GM21529 (cell line): ENCODE results near the gene ATF1.
A peak's percentile ranks its signal among the peaks of the same experiment; 100 is the strongest.

Experiments
- ATAC-seq: cut with Tn5 transposase; IDR thresholded peaks from one replicate; pipeline ENCODE4 v1.9.1; 2021; ENCODE audit not compliant: unreplicated experiment

Gene ATF1

GRCh38 chr12:50763639-50764285, at the start of gene ATF1:
TSS of gene ATF1 (plus strand) at chr12:50764101. CDS start at chr12:50780146, 16,045 bp downstream.
- ATAC-seq: peak; percentile 71

GRCh38 chr12:50715174-50715573, 48.7 kb upstream of the ATF1 start:
- ATAC-seq: no peak

GRCh38 chr12:50718760-50719159, 45.1 kb upstream of the ATF1 start:
- ATAC-seq: no peak

- no peak for ATAC-seq
Observed at GRCh38 chr12:50720085-50720484, 43.8 kb upstream of the ATF1 start.

GRCh38 chr12:50720501-50720900, 43.4 kb upstream of the ATF1 start:
- no peak for ATAC-seq

GRCh38 chr12:50723865-50724264, 40.0 kb upstream of the ATF1 start:
- no peak for ATAC-seq

GRCh38 chr12:50725011-50725942, 38.6 kb upstream of the ATF1 start:
- no peak for ATAC-seq

- no peak for ATAC-seq
Observed at GRCh38 chr12:50727466-50727865, 36.4 kb upstream of the ATF1 start.

GRCh38 chr12:50728417-50728816, 35.5 kb upstream of the ATF1 start:
- no peak for ATAC-seq

GRCh38 chr12:50728841-50729240, 35.1 kb upstream of the ATF1 start:
- ATAC-seq: no peak

GRCh38 chr12:50732591-50732990, 31.3 kb upstream of the ATF1 start:
- no peak for ATAC-seq

- ATAC-seq: no peak
Observed at GRCh38 chr12:50733706-50734105, 30.2 kb upstream of the ATF1 start.

GRCh38 chr12:50734409-50735263, 29.3 kb upstream of the ATF1 start:
- ATAC-seq: no peak

GRCh38 chr12:50739611-50740010, 24.3 kb upstream of the ATF1 start:
- ATAC-seq: no peak

GRCh38 chr12:50740307-50740706, 23.6 kb upstream of the ATF1 start:
- no peak for ATAC-seq

- ATAC-seq: no peak
Observed at GRCh38 chr12:50742776-50743175, 21.1 kb upstream of the ATF1 start.

- no peak for ATAC-seq
Observed at GRCh38 chr12:50745861-50746260, 18.0 kb upstream of the ATF1 start.

- no peak for ATAC-seq
Observed at GRCh38 chr12:50746431-50746830, 17.5 kb upstream of the ATF1 start.

GRCh38 chr12:50747817-50748216, 16.1 kb upstream of the ATF1 start:
- ATAC-seq: no peak

GRCh38 chr12:50749459-50749882, 14.4 kb upstream of the ATF1 start:
- no peak for ATAC-seq

- no peak for ATAC-seq
Observed at GRCh38 chr12:50750366-50750765, 13.5 kb upstream of the ATF1 start.
